A549 (cell line): ENCODE measurements around the gene PDHB. TPM values are rescaled to one million over a fixed set of nuclear protein-coding genes. Genes with fewer than 3 reads are reported as not detected.

ENCODE experiments used
- ATAC-seq, 2 experiments: fragments of 200-7000 bp in 1 of 2; fragments of >200 bp in 1 of 2; cut with Nextera tagmentation in 1 of 2; cut with Tn5 transposase in 1 of 2; 3 replicates each; pipeline versions ENCODE4 v1.8.0 to v1.9.1; 2018 to 2020; ENCODE audit warnings: mild to moderate bottlenecking in 1 of 2, moderate library complexity in 1 of 2
- CTCF ChIA-PET: fragments of 300-600 bp; sonication (Branson Sonifier 250); formaldehyde crosslinking; extraction: SDS; loops from one replicate; lab custom pipeline; 2021; ENCODE audit warnings: antibody characterized with exemption, inconsistent platforms; lab: Yijun Ruan, JAX
- POLR2A ChIA-PET: fragments of 350-600 bp; formaldehyde crosslinking; extraction: SDS; loops from one replicate; lab custom pipeline; 2021; ENCODE audit warnings: antibody characterized with exemption, inconsistent platforms; lab: Yijun Ruan, JAX
- DNase-seq, 2 experiments: peaks; one replicate each; pipeline versions ENCODE4 v3.0.0 to v3.0.0-alpha.2; 2011 to 2016; ENCODE audit warnings: low read depth in 1 of 2, low spot score in 1 of 2
- FAIRE-seq: peaks from 2 replicates; lab custom pipeline; 2011; peaks lifted over from hg19 to GRCh38; lab: Jason Lieb, UNC
- H3K27ac ChIP-seq, 2 experiments: fragments of >200 bp; sonication (Bioruptor Twin); formaldehyde crosslinking; 3 replicates each; pipeline ENCODE4 v1.5.1; 2016 to 2017
- H3K4me1 ChIP-seq: fragments of >200 bp; sonication (Bioruptor Twin); formaldehyde crosslinking; 3 replicates; pipeline ENCODE4 v1.6.1; 2016
- H3K4me2 ChIP-seq: fragments of >200 bp; sonication (Bioruptor Twin); formaldehyde crosslinking; 3 replicates; pipeline ENCODE4 v1.6.1; 2016
- H3K4me3 ChIP-seq: fragments of >200 bp; sonication (Bioruptor Twin); formaldehyde crosslinking; 3 replicates; pipeline ENCODE4 v1.5.1; 2016
- H3K9me3 ChIP-seq: fragments of >200 bp; sonication (Bioruptor Twin); formaldehyde crosslinking; 3 replicates; pipeline ENCODE4 v1.6.1; 2016
- ATOH8 ChIP-seq: fragments of 250-450 bp; sonication (Bioruptor Pico); IDR thresholded peaks from 2 replicates; pipeline ENCODE4 v1.5.0; 2020; ENCODE audit warnings: low read depth, mild to moderate bottlenecking, moderate library complexity
- BHLHE40 ChIP-seq: IDR thresholded peaks from 2 replicates; pipeline ENCODE4 v1.6.1; 2012; ENCODE audit warnings: low read depth, low read length, inconsistent platforms
- CHD4 ChIP-seq: fragments of 200-600 bp; sonication (generic); IDR thresholded peaks from 2 replicates; pipeline ENCODE4 v1.6.1; 2016; ENCODE audit warnings: antibody characterized with exemption, mild to moderate bottlenecking, borderline replicate concordance
- CTCF ChIP-seq: fragments of >200 bp; sonication (Bioruptor Twin); formaldehyde crosslinking; IDR thresholded peaks from 3 replicates; pipeline ENCODE4 v1.5.1; 2016
- EP300 ChIP-seq, 2 experiments: fragments of >200 bp; sonication (Bioruptor Twin); formaldehyde crosslinking; IDR thresholded peaks; 2 replicates in 1 of 2; 3 replicates in 1 of 2; pipeline ENCODE4 v1.6.1; 2016 to 2017
- ESRRA ChIP-seq: fragments of 150-350 bp; IDR thresholded peaks from 2 replicates; pipeline ENCODE4 v1.6.1; 2014; ENCODE audit warnings: mild to moderate bottlenecking, low read length, borderline replicate concordance
- FOXS1 ChIP-seq: fragments of 250-450 bp; sonication (Bioruptor Pico); IDR thresholded peaks from 2 replicates; pipeline ENCODE4 v1.5.0; 2020; ENCODE audit warnings: mild to moderate bottlenecking, moderate library complexity
- HOXB13 ChIP-seq: fragments of 250-450 bp; sonication (Bioruptor Pico); IDR thresholded peaks from 2 replicates; pipeline ENCODE4 v1.5.0; 2020; ENCODE audit warnings: low read depth, mild to moderate bottlenecking, moderate library complexity
- KDM1A ChIP-seq: fragments of 200-600 bp; sonication (generic); IDR thresholded peaks from 2 replicates; pipeline ENCODE4 v1.6.1; 2016; ENCODE audit warnings: low read depth, mild to moderate bottlenecking
- MAZ ChIP-seq: fragments of 150-350 bp; IDR thresholded peaks from 2 replicates; pipeline ENCODE4 v1.6.1; 2014; ENCODE audit warnings: antibody characterized with exemption, low read depth, low read length, borderline replicate concordance
- MYC ChIP-seq: IDR thresholded peaks from 2 replicates; pipeline ENCODE4 v1.6.1; 2012; ENCODE audit warnings: mild to moderate bottlenecking, inconsistent platforms, low read length, improper control_type of control experiment, borderline replicate concordance
- POLR2A ChIP-seq: IDR thresholded peaks from 2 replicates; pipeline ENCODE4 v1.6.1; 2012; ENCODE audit warnings: mild to moderate bottlenecking, low read length
- RAD21 ChIP-seq, 2 experiments: fragments of >200 bp in 1 of 2; sonication (Bioruptor Twin) in 1 of 2; formaldehyde crosslinking in 1 of 2; IDR thresholded peaks in 1 of 2; conservative IDR thresholded peaks in 1 of 2; 2 replicates in 1 of 2; 3 replicates in 1 of 2; pipeline ENCODE4 v1.6.1; 2012 to 2018; ENCODE audit warnings: inconsistent platforms in 1 of 2
- RCOR1 ChIP-seq: fragments of 150-350 bp; IDR thresholded peaks from 2 replicates; pipeline ENCODE4 v1.6.1; 2014; ENCODE audit warnings: antibody characterized with exemption, low read length, low read depth
- RFX5 ChIP-seq: fragments of 450-650 bp; IDR thresholded peaks from 2 replicates; pipeline ENCODE4 v1.7.1; 2014; ENCODE audit warnings: antibody characterized with exemption, mild to moderate bottlenecking, moderate library complexity
- RNF2 ChIP-seq: fragments of 200-600 bp; sonication (generic); IDR thresholded peaks from 2 replicates; pipeline ENCODE4 v1.6.1; 2016; ENCODE audit warnings: low read depth, mild to moderate bottlenecking, antibody characterized with exemption, moderate library complexity, borderline replicate concordance
- SMC3 ChIP-seq: fragments of >200 bp; sonication (Bioruptor Twin); formaldehyde crosslinking; IDR thresholded peaks from 3 replicates; pipeline ENCODE4 v1.6.1; 2018; ENCODE audit warnings: inconsistent platforms
- SREBF2 ChIP-seq: fragments of 450-650 bp; IDR thresholded peaks from 2 replicates; pipeline ENCODE4 v1.6.1; 2014; ENCODE audit warnings: mild to moderate bottlenecking, moderate library complexity
- WGBS: methylation state at CpG from one replicate; pipeline ENCODE4 v1.1.6; 2017; ENCODE audit errors: missing lambda C conversion rate; 5-methylcytosine and 5-hydroxymethylcytosine counted together
- polyA plus RNA-seq, 4 experiments: library from polyadenylated mRNA; depleted of rRNA in 3 of 4; stranded (reverse); fragments of >200 nt; fragmentation: RNase III in 1 of 4; extraction: RNeasy Plus Mini Kit Qiagen cat#74134 plus additional on column Dnase treatment in 1 of 4; gene quantifications; 2 replicates in 3 of 4; 3 replicates in 1 of 4; pipeline ENCODE4 v1.2.3, GENCODE V29; 2011 to 2017
- TF ChIP-seq, protein P1 (sequence below): IDR thresholded peaks from 2 replicates; pipeline ENCODE4 v1.6.1; 2012
- TF ChIP-seq, protein P2 (sequence below): fragments of 200-600 bp; sonication (generic); IDR thresholded peaks from 2 replicates; pipeline ENCODE4 v1.6.1; 2016; ENCODE audit warnings: antibody characterized with exemption, mild to moderate bottlenecking, moderate library complexity
- TF ChIP-seq, protein P3 (sequence below): IDR thresholded peaks from 2 replicates; pipeline ENCODE4 v1.6.1; 2012

Gene PDHB
- polyA plus RNA-seq, 2 of the 4 experiments (the other 2 are of a cell fraction): 82.0 to 113 TPM

GRCh38 chr3:58418227-58418626 is 15.4 kb downstream of the PDHB start:
- Histone ChIP-seq H3K27ac (no peak overlapping the region), H3K4me3 (no peak overlapping the region), H3K9me3 (no peaks in the 10 kb centered on the region), H3K4me2 (no peak overlapping the region), H3K4me1 (no peaks in the 10 kb centered on the region)
- WGBS: 68% methylated on average over 6 of the region's 6 CpGs
- POLR2A ChIA-PET: no interaction called here
- FAIRE-seq: no peak
- no peak for ATAC-seq
- no peak for DNase-seq
- no peak for TF ChIP-seq RAD21 (conservative IDR thresholded peaks at IDR 0.05 in 1 of 2, IDR thresholded peaks at IDR 0.05 in 1 of 2)
- no peak for TF ChIP-seq ESRRA
- no peak for TF ChIP-seq POLR2A
- TF ChIP-seq CTCF: no peak
- TF ChIP-seq CHD4: no peak
- TF ChIP-seq, protein P1, sequence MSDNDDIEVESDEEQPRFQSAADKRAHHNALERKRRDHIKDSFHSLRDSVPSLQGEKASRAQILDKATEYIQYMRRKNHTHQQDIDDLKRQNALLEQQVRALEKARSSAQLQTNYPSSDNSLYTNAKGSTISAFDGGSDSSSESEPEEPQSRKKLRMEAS: no peak
- TF ChIP-seq, all 56 proteins: peak for 0
- CTCF ChIA-PET: interaction anchor here (0.6 to 4.5 kb wide), 4 partner anchors 9 to 112 kb away, joined by 3 to 30 read pairs (median 4); partner anchors contain the start of genes HTD2 and RPP14

- CTCF ChIA-PET: interaction anchor here (0.8 to 4.5 kb wide), 2 partner anchors 95 to 110 kb away, joined by 4 to 30 read pairs; partner anchors contain the start of genes HTD2 and RPP14
- 94% methylated on average over 2 of the region's 2 CpGs for WGBS
- no peaks in the 10 kb centered on the region for H3K4me1 ChIP-seq
- no peak overlapping the region for H3K4me3 ChIP-seq
- no peak overlapping the region for H3K27ac ChIP-seq
- ATAC-seq (no peak), DNase-seq (no peak), FAIRE-seq (no peak)
- POLR2A ChIA-PET: no interaction called here
- H3K4me2 ChIP-seq: no peak overlapping the region
- TF ChIP-seq, protein P2, sequence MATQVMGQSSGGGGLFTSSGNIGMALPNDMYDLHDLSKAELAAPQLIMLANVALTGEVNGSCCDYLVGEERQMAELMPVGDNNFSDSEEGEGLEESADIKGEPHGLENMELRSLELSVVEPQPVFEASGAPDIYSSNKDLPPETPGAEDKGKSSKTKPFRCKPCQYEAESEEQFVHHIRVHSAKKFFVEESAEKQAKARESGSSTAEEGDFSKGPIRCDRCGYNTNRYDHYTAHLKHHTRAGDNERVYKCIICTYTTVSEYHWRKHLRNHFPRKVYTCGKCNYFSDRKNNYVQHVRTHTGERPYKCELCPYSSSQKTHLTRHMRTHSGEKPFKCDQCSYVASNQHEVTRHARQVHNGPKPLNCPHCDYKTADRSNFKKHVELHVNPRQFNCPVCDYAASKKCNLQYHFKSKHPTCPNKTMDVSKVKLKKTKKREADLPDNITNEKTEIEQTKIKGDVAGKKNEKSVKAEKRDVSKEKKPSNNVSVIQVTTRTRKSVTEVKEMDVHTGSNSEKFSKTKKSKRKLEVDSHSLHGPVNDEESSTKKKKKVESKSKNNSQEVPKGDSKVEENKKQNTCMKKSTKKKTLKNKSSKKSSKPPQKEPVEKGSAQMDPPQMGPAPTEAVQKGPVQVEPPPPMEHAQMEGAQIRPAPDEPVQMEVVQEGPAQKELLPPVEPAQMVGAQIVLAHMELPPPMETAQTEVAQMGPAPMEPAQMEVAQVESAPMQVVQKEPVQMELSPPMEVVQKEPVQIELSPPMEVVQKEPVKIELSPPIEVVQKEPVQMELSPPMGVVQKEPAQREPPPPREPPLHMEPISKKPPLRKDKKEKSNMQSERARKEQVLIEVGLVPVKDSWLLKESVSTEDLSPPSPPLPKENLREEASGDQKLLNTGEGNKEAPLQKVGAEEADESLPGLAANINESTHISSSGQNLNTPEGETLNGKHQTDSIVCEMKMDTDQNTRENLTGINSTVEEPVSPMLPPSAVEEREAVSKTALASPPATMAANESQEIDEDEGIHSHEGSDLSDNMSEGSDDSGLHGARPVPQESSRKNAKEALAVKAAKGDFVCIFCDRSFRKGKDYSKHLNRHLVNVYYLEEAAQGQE: no peak
- no peak for TF ChIP-seq FOXS1 (CRISPR knock-in tag)
- no peak for TF ChIP-seq EP300 (IDR thresholded peaks at IDR 0.05)
- no peak for TF ChIP-seq MYC
- H3K9me3 ChIP-seq: no peaks in the 10 kb centered on the region
These were observed 16.6 kb downstream of the PDHB start for GRCh38 chr3:58417075-58417474.

DNA sequence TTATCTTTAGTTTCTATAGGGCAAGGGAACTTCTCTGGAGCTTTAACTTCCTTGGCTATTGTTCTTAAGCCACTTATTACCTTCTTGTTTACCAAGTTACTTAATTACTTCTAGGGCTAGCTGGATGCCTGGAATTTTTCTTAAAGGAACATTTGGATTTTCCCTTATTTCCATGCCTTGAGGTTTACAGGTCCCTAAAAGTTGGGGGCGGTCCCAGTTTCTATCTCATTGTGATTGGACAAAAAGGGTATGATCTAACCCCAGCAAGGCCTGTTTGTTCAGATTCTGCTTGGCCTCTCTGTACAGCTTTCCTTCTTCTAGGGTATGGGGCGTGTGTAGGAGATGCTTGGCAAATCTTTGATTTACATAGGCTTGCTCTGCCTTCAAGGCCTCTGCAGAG is 17.4 kb downstream of the PDHB start:
- FAIRE-seq (no peak), DNase-seq (no peak), ATAC-seq (no peak)
- ChIA-PET CTCF (interaction anchor here (1.1 to 4.5 kb wide), 12 partner anchors 8 to 230 kb away, joined by 3 to 30 read pairs (median 6); partner anchors contain the start of genes HTD2 and RPP14), POLR2A (no interaction called here)
- Histone ChIP-seq H3K4me2 (no peak overlapping the region), H3K4me1 (no peaks in the 10 kb centered on the region), H3K4me3 (no peak overlapping the region), H3K9me3 (no peaks in the 10 kb centered on the region), H3K27ac (no peak overlapping the region)
- TF ChIP-seq BHLHE40 (no peak), RFX5 (no peak), ATOH8 (CRISPR knock-in tag) (no peak), RCOR1 (no peak), HOXB13 (CRISPR knock-in tag) (no peak), RAD21 (conservative IDR thresholded peaks at IDR 0.05 in 1 of 2, IDR thresholded peaks at IDR 0.05 in 1 of 2) (no peak), SREBF2 (no peak), SMC3 (no peak), KDM1A (no peak), RNF2 (no peak), MAZ (no peak)
- TF ChIP-seq, protein P3, sequence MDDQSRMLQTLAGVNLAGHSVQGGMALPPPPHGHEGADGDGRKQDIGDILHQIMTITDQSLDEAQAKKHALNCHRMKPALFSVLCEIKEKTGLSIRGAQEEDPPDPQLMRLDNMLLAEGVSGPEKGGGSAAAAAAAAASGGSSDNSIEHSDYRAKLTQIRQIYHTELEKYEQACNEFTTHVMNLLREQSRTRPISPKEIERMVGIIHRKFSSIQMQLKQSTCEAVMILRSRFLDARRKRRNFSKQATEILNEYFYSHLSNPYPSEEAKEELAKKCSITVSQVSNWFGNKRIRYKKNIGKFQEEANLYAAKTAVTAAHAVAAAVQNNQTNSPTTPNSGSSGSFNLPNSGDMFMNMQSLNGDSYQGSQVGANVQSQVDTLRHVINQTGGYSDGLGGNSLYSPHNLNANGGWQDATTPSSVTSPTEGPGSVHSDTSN: no peak
- WGBS: 73% methylated on average over 2 of the region's 2 CpGs
